ENCODE data around the gene ARHGEF16.
A peak's percentile ranks its signal among the peaks of the same experiment; 100 is the strongest.

ARHGEF16 gene

GRCh38 chr1:3521426-3521825 is 67.0 kb downstream of the ARHGEF16 start:
- no peak for DNase-seq

GRCh38 chr1:3522112-3522511 is 67.6 kb downstream of the ARHGEF16 start:
- no peak for DNase-seq

- DNase-seq: no peak
Observed at GRCh38 chr1:3522564-3523265, 68.2 kb downstream of the ARHGEF16 start.

- peak; percentile 48 for DNase-seq
Observed at GRCh38 chr1:3523980-3524379, 69.5 kb downstream of the ARHGEF16 start.

- peak; percentile 50 for DNase-seq
Observed at GRCh38 chr1:3524556-3525203, 70.2 kb downstream of the ARHGEF16 start.

- DNase-seq: peak; percentile 84
Observed at GRCh38 chr1:3525551-3526482, 71.4 kb downstream of the ARHGEF16 start.

GRCh38 chr1:3527774-3528173 is 73.3 kb downstream of the ARHGEF16 start:
- no peak for DNase-seq

- DNase-seq: peak; percentile 33
Observed at GRCh38 chr1:3529099-3529729, 74.7 kb downstream of the ARHGEF16 start.

- peak; percentile 69 for DNase-seq
Observed at GRCh38 chr1:3530086-3530925, 75.8 kb downstream of the ARHGEF16 start.
